Measurements from ENCODE around the gene CNN2. TPM values are rescaled to one million over a fixed set of nuclear protein-coding genes. Genes with fewer than 3 reads are reported as not detected.

CNN2 gene
- total and polyA plus RNA-seq, 2 of the 13 experiments (the other 11 are each of a cell fraction or from before 2014, with no cell fraction given), result 63.6 to 70.0 TPM

DNA sequence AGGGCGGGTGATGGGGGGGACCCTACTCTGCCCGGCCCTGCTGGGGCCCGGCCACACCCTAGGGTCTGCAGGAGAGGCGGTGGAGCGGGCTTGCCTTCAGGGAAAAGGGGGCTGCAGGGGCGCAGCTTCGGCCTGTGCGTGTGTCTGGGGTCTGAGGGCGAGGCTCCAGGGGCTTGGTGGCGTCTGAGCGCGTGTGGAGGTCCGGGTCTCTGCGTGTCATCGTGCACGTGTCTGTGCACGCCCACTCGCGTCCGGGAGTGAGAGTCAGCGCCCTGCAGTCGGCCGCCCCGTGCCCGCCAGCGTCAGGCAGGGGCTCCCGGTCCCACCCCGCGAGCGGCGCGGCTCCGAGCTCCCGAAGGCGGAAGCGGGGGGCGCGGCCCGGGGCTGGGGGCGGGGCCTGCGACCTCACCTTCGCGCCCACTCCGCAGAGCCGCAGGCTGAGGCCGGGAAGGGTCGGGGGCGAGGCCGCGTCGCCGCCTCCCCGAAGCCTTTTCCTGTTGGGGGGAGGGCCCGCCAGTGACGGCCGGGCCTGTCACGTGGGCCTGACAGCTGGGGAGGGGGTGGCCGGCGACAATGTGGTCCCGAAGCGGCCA, 40.4 kb downstream of the CNN2 start, which contains the start of gene ARHGAP45 (continued):
- TF ChIP-seq, protein P1, sequence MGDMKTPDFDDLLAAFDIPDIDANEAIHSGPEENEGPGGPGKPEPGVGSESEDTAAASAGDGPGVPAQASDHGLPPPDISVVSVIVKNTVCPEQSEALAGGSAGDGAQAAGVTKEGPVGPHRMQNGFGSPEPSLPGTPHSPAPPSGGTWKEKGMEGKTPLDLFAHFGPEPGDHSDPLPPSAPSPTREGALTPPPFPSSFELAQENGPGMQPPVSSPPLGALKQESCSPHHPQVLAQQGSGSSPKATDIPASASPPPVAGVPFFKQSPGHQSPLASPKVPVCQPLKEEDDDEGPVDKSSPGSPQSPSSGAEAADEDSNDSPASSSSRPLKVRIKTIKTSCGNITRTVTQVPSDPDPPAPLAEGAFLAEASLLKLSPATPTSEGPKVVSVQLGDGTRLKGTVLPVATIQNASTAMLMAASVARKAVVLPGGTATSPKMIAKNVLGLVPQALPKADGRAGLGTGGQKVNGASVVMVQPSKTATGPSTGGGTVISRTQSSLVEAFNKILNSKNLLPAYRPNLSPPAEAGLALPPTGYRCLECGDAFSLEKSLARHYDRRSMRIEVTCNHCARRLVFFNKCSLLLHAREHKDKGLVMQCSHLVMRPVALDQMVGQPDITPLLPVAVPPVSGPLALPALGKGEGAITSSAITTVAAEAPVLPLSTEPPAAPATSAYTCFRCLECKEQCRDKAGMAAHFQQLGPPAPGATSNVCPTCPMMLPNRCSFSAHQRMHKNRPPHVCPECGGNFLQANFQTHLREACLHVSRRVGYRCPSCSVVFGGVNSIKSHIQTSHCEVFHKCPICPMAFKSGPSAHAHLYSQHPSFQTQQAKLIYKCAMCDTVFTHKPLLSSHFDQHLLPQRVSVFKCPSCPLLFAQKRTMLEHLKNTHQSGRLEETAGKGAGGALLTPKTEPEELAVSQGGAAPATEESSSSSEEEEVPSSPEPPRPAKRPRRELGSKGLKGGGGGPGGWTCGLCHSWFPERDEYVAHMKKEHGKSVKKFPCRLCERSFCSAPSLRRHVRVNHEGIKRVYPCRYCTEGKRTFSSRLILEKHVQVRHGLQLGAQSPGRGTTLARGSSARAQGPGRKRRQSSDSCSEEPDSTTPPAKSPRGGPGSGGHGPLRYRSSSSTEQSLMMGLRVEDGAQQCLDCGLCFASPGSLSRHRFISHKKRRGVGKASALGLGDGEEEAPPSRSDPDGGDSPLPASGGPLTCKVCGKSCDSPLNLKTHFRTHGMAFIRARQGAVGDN (CRISPR knock-in tag; IDR thresholded peaks at IDR 0.05), result peak; percentile 67
- no peak for TF ChIP-seq ZNF670 (CRISPR knock-in tag; IDR thresholded peaks at IDR 0.05; ENCODE audit: borderline replicate concordance)
- no peak for TF ChIP-seq SYNCRIP (IDR thresholded peaks at IDR 0.05; ENCODE audit: insufficient read depth, low read depth, low read length)
- TF ChIP-seq, protein P2, sequence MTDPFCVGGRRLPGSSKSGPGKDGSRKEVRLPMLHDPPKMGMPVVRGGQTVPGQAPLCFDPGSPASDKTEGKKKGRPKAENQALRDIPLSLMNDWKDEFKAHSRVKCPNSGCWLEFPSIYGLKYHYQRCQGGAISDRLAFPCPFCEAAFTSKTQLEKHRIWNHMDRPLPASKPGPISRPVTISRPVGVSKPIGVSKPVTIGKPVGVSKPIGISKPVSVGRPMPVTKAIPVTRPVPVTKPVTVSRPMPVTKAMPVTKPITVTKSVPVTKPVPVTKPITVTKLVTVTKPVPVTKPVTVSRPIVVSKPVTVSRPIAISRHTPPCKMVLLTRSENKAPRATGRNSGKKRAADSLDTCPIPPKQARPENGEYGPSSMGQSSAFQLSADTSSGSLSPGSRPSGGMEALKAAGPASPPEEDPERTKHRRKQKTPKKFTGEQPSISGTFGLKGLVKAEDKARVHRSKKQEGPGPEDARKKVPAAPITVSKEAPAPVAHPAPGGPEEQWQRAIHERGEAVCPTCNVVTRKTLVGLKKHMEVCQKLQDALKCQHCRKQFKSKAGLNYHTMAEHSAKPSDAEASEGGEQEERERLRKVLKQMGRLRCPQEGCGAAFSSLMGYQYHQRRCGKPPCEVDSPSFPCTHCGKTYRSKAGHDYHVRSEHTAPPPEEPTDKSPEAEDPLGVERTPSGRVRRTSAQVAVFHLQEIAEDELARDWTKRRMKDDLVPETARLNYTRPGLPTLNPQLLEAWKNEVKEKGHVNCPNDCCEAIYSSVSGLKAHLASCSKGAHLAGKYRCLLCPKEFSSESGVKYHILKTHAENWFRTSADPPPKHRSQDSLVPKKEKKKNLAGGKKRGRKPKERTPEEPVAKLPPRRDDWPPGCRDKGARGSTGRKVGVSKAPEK (CRISPR knock-in tag; IDR thresholded peaks at IDR 0.05; ENCODE audit: borderline replicate concordance), result no peak
- peak; percentile 61; the same call in 1 of the 2 replicates for TF ChIP-seq ARNTL (CRISPR knock-in tag; IDR thresholded peaks at IDR 0.05)
- TF ChIP-seq ZNF282 (IDR thresholded peaks at IDR 0.05; ENCODE audit: partially characterized antibody), result no peak
- no peak for TF ChIP-seq KLF13 (CRISPR knock-in tag; IDR thresholded peaks at IDR 0.05)
- no peak for TF ChIP-seq DR1 (CRISPR knock-in tag; IDR thresholded peaks at IDR 0.05)
- TF ChIP-seq MED8 (CRISPR knock-in tag; IDR thresholded peaks at IDR 0.05; ENCODE audit: insufficient replicate concordance), result no peak
- TF ChIP-seq NRL (CRISPR knock-in tag; IDR thresholded peaks at IDR 0.05; ENCODE audit: borderline replicate concordance), result no peak
- no peak for TF ChIP-seq ZBTB20 (CRISPR knock-in tag; IDR thresholded peaks at IDR 0.05; ENCODE audit: borderline replicate concordance, low read depth)
- no peak for TF ChIP-seq ZNF713 (CRISPR knock-in tag; IDR thresholded peaks at IDR 0.05)
- no peak for TF ChIP-seq NFIB (CRISPR knock-in tag; IDR thresholded peaks at IDR 0.05; ENCODE audit: borderline replicate concordance)
- peak; percentile 83; the same call in 1 of the 2 replicates for TF ChIP-seq MEIS1 (CRISPR knock-in tag; IDR thresholded peaks at IDR 0.05; ENCODE audit: borderline replicate concordance)
- TF ChIP-seq, protein P3, sequence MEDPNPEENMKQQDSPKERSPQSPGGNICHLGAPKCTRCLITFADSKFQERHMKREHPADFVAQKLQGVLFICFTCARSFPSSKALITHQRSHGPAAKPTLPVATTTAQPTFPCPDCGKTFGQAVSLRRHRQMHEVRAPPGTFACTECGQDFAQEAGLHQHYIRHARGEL (CRISPR knock-in tag; IDR thresholded peaks at IDR 0.05), result no peak
- TF ChIP-seq PHF20 (CRISPR knock-in tag; IDR thresholded peaks at IDR 0.05), result no peak
- TF ChIP-seq, protein P4, sequence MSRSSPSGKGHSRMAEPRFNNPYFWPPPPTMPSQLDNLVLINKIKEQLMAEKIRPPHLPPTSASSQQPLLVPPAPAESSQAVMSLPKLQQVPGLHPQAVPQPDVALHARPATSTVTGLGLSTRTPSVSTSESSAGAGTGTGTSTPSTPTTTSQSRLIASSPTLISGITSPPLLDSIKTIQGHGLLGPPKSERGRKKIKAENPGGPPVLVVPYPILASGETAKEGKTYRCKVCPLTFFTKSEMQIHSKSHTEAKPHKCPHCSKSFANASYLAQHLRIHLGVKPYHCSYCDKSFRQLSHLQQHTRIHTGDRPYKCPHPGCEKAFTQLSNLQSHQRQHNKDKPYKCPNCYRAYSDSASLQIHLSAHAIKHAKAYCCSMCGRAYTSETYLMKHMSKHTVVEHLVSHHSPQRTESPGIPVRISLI (CRISPR knock-in tag; IDR thresholded peaks at IDR 0.05; ENCODE audit: borderline replicate concordance), result no peak
- no peak for TF ChIP-seq TEAD3 (CRISPR knock-in tag; optimal IDR thresholded peaks at IDR 0.05; ENCODE audit: borderline replicate concordance)
- TF ChIP-seq KDM3A (CRISPR knock-in tag; IDR thresholded peaks at IDR 0.05; ENCODE audit: low read depth), result no peak
- TF ChIP-seq ZNF20 (CRISPR knock-in tag; IDR thresholded peaks at IDR 0.05), result no peak
- TF ChIP-seq IRX3 (CRISPR knock-in tag; IDR thresholded peaks at IDR 0.05; ENCODE audit: borderline replicate concordance, low read depth), result no peak
- peak; percentile 53; the same call in 1 of the 2 replicates for TF ChIP-seq ZNF546 (CRISPR knock-in tag; conservative IDR thresholded peaks at IDR 0.05)

All from HepG2 (cell line).